ENCODE results near the gene INTS11. TPM values are rescaled to one million over a fixed set of nuclear protein-coding genes. Genes with fewer than 3 reads are reported as not detected.
A peak's percentile ranks its signal among the peaks of the same experiment; 100 is the strongest.

INTS11 gene
- total and polyA plus RNA-seq, 12 donors: 53.0 to 601 (median 88.8) TPM

- Histone ChIP-seq H3K27ac (no peak overlapping the region), H3K27me3 (no peaks in the 10 kb centered on the region), H3K4me1 (replicated peaks in 1 of 2) (peaks cover 20 to 45% of the 10 kb centered on the region in 2 donors), H3K36me3 (replicated peaks in 1 of 2) (peaks cover 0 to 21% of the 10 kb centered on the region in 2 donors), H3K9me3 (replicated peaks in 1 of 3) (no peaks in the 10 kb centered on the region), H3K4me3 (no peak overlapping the region)
- WGBS, 4 donors: 85 to 89% (median 88%) methylated on average over 6 to 8 of the region's 8 CpGs; no CpG with 5 or more reads in 1 of the 4 donors
- TF ChIP-seq POLR2A (IDR thresholded peaks at IDR 0.05) (no peak), CTCF (IDR thresholded peaks at IDR 0.05) (no peak)
- intact Hi-C loops (cut with DNase I): no loop called here
- no peak for DNase-seq
Measured at GRCh38 chr1:1321477-1321876, 3.0 kb downstream of the INTS11 start.

GRCh38 chr1:1320666-1321448 lies 3.6 kb downstream of the INTS11 start:
- Histone ChIP-seq H3K36me3 (replicated peaks in 1 of 2) (peaks cover 0 to 27% of the 10 kb centered on the region in 2 donors), H3K27ac (peak overlapping the region in 1 of 5 donors; percentile 12), H3K9me3 (replicated peaks in 1 of 3) (no peaks in the 10 kb centered on the region), H3K4me3 (no peak overlapping the region), H3K4me1 (replicated peaks in 1 of 2) (peaks cover 20 to 38% of the 10 kb centered on the region in 2 donors), H3K27me3 (no peaks in the 10 kb centered on the region)
- intact Hi-C loops (cut with DNase I): no loop called here
- 59 to 79% (median 68%) methylated on average over 10 to 23 of the region's 23 CpGs for WGBS, 4 donors
- no peak for DNase-seq
- TF ChIP-seq CTCF (IDR thresholded peaks at IDR 0.05): no peak
- TF ChIP-seq POLR2A (IDR thresholded peaks at IDR 0.05): no peak

- H3K36me3 ChIP-seq (replicated peaks in 1 of 2): peaks cover 0 to 34% of the 10 kb centered on the region in 2 donors
- 91 to 95% (median 92%) methylated on average over 11 to 13 of the region's 13 CpGs for WGBS, 4 donors
- no peaks in the 10 kb centered on the region for H3K27me3 ChIP-seq
- TF ChIP-seq CTCF (IDR thresholded peaks at IDR 0.05): no peak
- no peak for TF ChIP-seq POLR2A (IDR thresholded peaks at IDR 0.05)
- peaks cover 14 to 30% of the 10 kb centered on the region in 2 donors for H3K4me1 ChIP-seq (replicated peaks in 1 of 2)
- H3K9me3 ChIP-seq (replicated peaks in 1 of 3): no peaks in the 10 kb centered on the region
- no peak for DNase-seq
- intact Hi-C loops (cut with DNase I): no loop called here
- no peak overlapping the region for H3K4me3 ChIP-seq
- no peak overlapping the region for H3K27ac ChIP-seq
Measured at GRCh38 chr1:1319646-1319941, 4.9 kb downstream of the INTS11 start.

GRCh38 chr1:1318777-1319645 lies 5.4 kb downstream of the INTS11 start:
- DNase-seq: no peak
- TF ChIP-seq POLR2A (IDR thresholded peaks at IDR 0.05) (no peak), CTCF (IDR thresholded peaks at IDR 0.05) (no peak)
- Histone ChIP-seq H3K27ac (peak overlapping the region in 3 of 5 donors; percentile 26 to 62 (median 60)), H3K4me3 (no peak overlapping the region), H3K27me3 (no peaks in the 10 kb centered on the region), H3K4me1 (replicated peaks in 1 of 2) (peaks cover 14 to 30% of the 10 kb centered on the region in 2 donors), H3K36me3 (replicated peaks in 1 of 2) (peaks cover 0 to 40% of the 10 kb centered on the region in 2 donors), H3K9me3 (replicated peaks in 1 of 3) (no peaks in the 10 kb centered on the region)
- intact Hi-C loops (cut with DNase I): no loop called here
- 88 to 90% (median 88%) methylated on average over 28 to 36 of the region's 36 CpGs for WGBS, 4 donors
